ENCODE measurements around the gene MTMR3. TPM values are rescaled to one million over a fixed set of nuclear protein-coding genes. Genes with fewer than 3 reads are reported as not detected.

Gene MTMR3
- total and polyA plus RNA-seq, 2 donors (not counting 1 experiment from before 2014, with no cell fraction given) = 31.7 to 67.8 TPM

GRCh38 chr22:30043161-30043560, 160.2 kb downstream of the MTMR3 start:
- DNase-seq = no peak
- POLR2A ChIA-PET = no interaction called here

GRCh38 chr22:30044369-30044768, 161.4 kb downstream of the MTMR3 start:
- no peak overlapping the region for H3K27ac Mint-ChIP-seq
- no CpG with 5 or more reads among the region's 3 CpGs for WGBS (ENCODE audit: insufficient coverage)
- intact Hi-C loops (cut with micrococcal nuclease) = no loop called here

More at GRCh38 chr22:30043161-30043560, 160.2 kb downstream of the MTMR3 start:
- intact Hi-C loops (cut with micrococcal nuclease) = no loop called here
- Histone ChIP-seq H3K36me3 (replicated peaks in 1 of 2; ENCODE audit: control extremely low read depth in 1 of 2, control insufficient read depth in 1 of 2, extremely low read depth in 1 of 2, insufficient read depth in 2 of 2, low read length in 1 of 2) (no peaks in the 10 kb centered on the region), H3K4me3 (ENCODE audit: control extremely low read depth in 1 of 5, extremely low read depth in 1 of 5, insufficient read depth in 1 of 5, low read depth in 2 of 5, low read length in 4 of 5) (no peak overlapping the region), H3K79me2 (ENCODE audit: control insufficient read depth, insufficient read depth, low read length) (no peaks in the 10 kb centered on the region), H3K27me3 (replicated peaks in 1 of 4; ENCODE audit: control extremely low read depth in 1 of 4, control insufficient read depth in 3 of 4, insufficient read depth in 4 of 4, low read length in 3 of 4) (no peaks in the 10 kb centered on the region), H3K9ac (ENCODE audit: low read length) (no peak overlapping the region), H3K9me3 (ENCODE audit: control extremely low read depth in 1 of 3, control insufficient read depth in 2 of 3, insufficient read depth in 1 of 3, low read length in 2 of 3) (peaks cover 0 to 5% (median 0%) of the 10 kb centered on the region in 3 donors), H3K27ac (ENCODE audit: low read length in 2 of 2) (no peak overlapping the region), H3K4me1 (ENCODE audit: control insufficient read depth in 2 of 2, insufficient read depth in 2 of 2, low read length in 2 of 2) (peaks cover 0 to 9% of the 10 kb centered on the region in 2 donors), H4K20me1 (ENCODE audit: control insufficient read depth, insufficient read depth, low read length, poor library complexity, severe bottlenecking) (no peaks in the 10 kb centered on the region), H3K4me2 (replicated peaks; ENCODE audit: low read depth, low read length, poor library complexity, severe bottlenecking) (no peak overlapping the region), H2AFZ (ENCODE audit: insufficient read depth, low read depth, low read length, poor library complexity, severe bottlenecking) (no peak overlapping the region)
- peaks cover 4% of the 10 kb centered on the region for H3K4me1 Mint-ChIP-seq
- H3K4me3 Mint-ChIP-seq = no peak overlapping the region
- peaks cover 3% of the 10 kb centered on the region for H3K27me3 Mint-ChIP-seq
- TF ChIP-seq CTCF (IDR thresholded peaks at IDR 0.05) (no peak), EZH2 (IDR thresholded peaks at IDR 0.05; ENCODE audit: borderline replicate concordance, insufficient read depth, low read depth, low read length, poor library complexity, severe bottlenecking) (no peak)
- CTCF ChIA-PET = no interaction called here
- no peaks in the 10 kb centered on the region for H3K9me3 Mint-ChIP-seq (ENCODE audit: insufficient read depth)
- ATAC-seq (ENCODE audit: low read depth) = no peak
- WGBS (ENCODE audit: insufficient coverage) = 65% methylated on average over 3 of the region's 4 CpGs
- no peak overlapping the region for H3K27ac Mint-ChIP-seq

More at GRCh38 chr22:30044369-30044768, 161.4 kb downstream of the MTMR3 start:
- Mint-ChIP-seq H3K4me1 (peaks cover 4% of the 10 kb centered on the region), H3K9me3 (ENCODE audit: insufficient read depth) (no peaks in the 10 kb centered on the region), H3K27me3 (peaks cover 3% of the 10 kb centered on the region), H3K4me3 (no peak overlapping the region)
- no peak overlapping the region for H3K4me2 ChIP-seq (replicated peaks; ENCODE audit: low read depth, low read length, poor library complexity, severe bottlenecking)
- no peak for TF ChIP-seq CTCF (IDR thresholded peaks at IDR 0.05)
- no peak for TF ChIP-seq EZH2 (IDR thresholded peaks at IDR 0.05; ENCODE audit: borderline replicate concordance, insufficient read depth, low read depth, low read length, poor library complexity, severe bottlenecking)
- H3K9ac ChIP-seq (ENCODE audit: low read length) = no peak overlapping the region
- H3K4me3 ChIP-seq (ENCODE audit: control extremely low read depth in 1 of 5, extremely low read depth in 1 of 5, insufficient read depth in 1 of 5, low read depth in 2 of 5, low read length in 4 of 5) = no peak overlapping the region
- no peaks in the 10 kb centered on the region for H3K36me3 ChIP-seq (replicated peaks in 1 of 2; ENCODE audit: control extremely low read depth in 1 of 2, control insufficient read depth in 1 of 2, extremely low read depth in 1 of 2, insufficient read depth in 2 of 2, low read length in 1 of 2)
- H3K27me3 ChIP-seq (replicated peaks in 1 of 4; ENCODE audit: control extremely low read depth in 1 of 4, control insufficient read depth in 3 of 4, insufficient read depth in 4 of 4, low read length in 3 of 4) = no peaks in the 10 kb centered on the region
- H3K79me2 ChIP-seq (ENCODE audit: control insufficient read depth, insufficient read depth, low read length) = no peaks in the 10 kb centered on the region
- H4K20me1 ChIP-seq (ENCODE audit: control insufficient read depth, insufficient read depth, low read length, poor library complexity, severe bottlenecking) = no peaks in the 10 kb centered on the region
- ChIA-PET CTCF (no interaction called here), POLR2A (no interaction called here)
- peaks cover 0 to 9% of the 10 kb centered on the region in 2 donors for H3K4me1 ChIP-seq (ENCODE audit: control insufficient read depth in 2 of 2, insufficient read depth in 2 of 2, low read length in 2 of 2)
- peaks cover 0 to 5% (median 0%) of the 10 kb centered on the region in 3 donors for H3K9me3 ChIP-seq (ENCODE audit: control extremely low read depth in 1 of 3, control insufficient read depth in 2 of 3, insufficient read depth in 1 of 3, low read length in 2 of 3)
- no peak overlapping the region for H3K27ac ChIP-seq (ENCODE audit: low read length in 2 of 2)
- no peak for DNase-seq
- H2AFZ ChIP-seq (ENCODE audit: insufficient read depth, low read depth, low read length, poor library complexity, severe bottlenecking) = no peak overlapping the region
- ATAC-seq (ENCODE audit: low read depth) = no peak
